NCI-H2227 treated with DMSO at 0.1 percent for 48 hours (cell line): Measurements from ENCODE around the gene NEU4.
"Not testable (repeated sequence)": the region's sequence is repeated elsewhere in the genome, so short reads cannot be mapped to it uniquely, and the experiment has no call there.

Experiments
- DNase-seq: peaks from one replicate; lab custom pipeline; 2025; lab: John Stamatoyannopoulos, UW

Gene NEU4

GRCh38 chr2:241814393-241814642 is 5.3 kb downstream of the NEU4 start:
- DNase-seq, result no peak

- no peak for DNase-seq
Measured at GRCh38 chr2:241814643-241815476, 5.9 kb downstream of the NEU4 start.

GRCh38 chr2:241815477-241816430 is 6.8 kb downstream of the NEU4 start:
- no peak for DNase-seq

GRCh38 chr2:241816431-241817121 is 7.6 kb downstream of the NEU4 start:
- DNase-seq, result no peak

GRCh38 chr2:241817126-241817820 is 8.3 kb downstream of the NEU4 start:
- DNase-seq, result no peak

- not testable (repeated sequence) for DNase-seq
Measured at GRCh38 chr2:241817821-241818215, 8.8 kb downstream of the NEU4 start.

- no peak for DNase-seq
Measured at GRCh38 chr2:241818229-241818942, 9.4 kb downstream of the NEU4 start.

GRCh38 chr2:241818943-241819270 is 9.9 kb downstream of the NEU4 start:
- no peak for DNase-seq

- DNase-seq, result not testable (repeated sequence)
Measured at GRCh38 chr2:241819947-241820624, 11.1 kb downstream of the NEU4 start.

GRCh38 chr2:241820625-241821384 is 11.8 kb downstream of the NEU4 start:
- no peak for DNase-seq

GRCh38 chr2:241821460-241822263 is 12.7 kb downstream of the NEU4 start:
- DNase-seq, result no peak

- no peak for DNase-seq
Measured at GRCh38 chr2:241822264-241822623, 13.3 kb downstream of the NEU4 start.

- not testable (repeated sequence) for DNase-seq
Measured at GRCh38 chr2:241823531-241824437, 14.8 kb downstream of the NEU4 start.

GRCh38 chr2:241827394-241827793 is 18.4 kb downstream of the NEU4 start:
- DNase-seq, result no peak

GRCh38 chr2:241833101-241833663 is 24.2 kb downstream of the NEU4 start:
- DNase-seq, result no peak

- not testable (repeated sequence) for DNase-seq
Measured at GRCh38 chr2:241833756-241834526, 24.9 kb downstream of the NEU4 start.
